Amniotic epithelial cell (primary cell): Measurements from ENCODE around the gene NUB1.

ENCODE experiments used
- DNase-seq: peaks from one replicate; pipeline ENCODE4 v3.0.0-alpha.2; 2010; ENCODE audit warnings: low read depth

NUB1 gene

DNA sequence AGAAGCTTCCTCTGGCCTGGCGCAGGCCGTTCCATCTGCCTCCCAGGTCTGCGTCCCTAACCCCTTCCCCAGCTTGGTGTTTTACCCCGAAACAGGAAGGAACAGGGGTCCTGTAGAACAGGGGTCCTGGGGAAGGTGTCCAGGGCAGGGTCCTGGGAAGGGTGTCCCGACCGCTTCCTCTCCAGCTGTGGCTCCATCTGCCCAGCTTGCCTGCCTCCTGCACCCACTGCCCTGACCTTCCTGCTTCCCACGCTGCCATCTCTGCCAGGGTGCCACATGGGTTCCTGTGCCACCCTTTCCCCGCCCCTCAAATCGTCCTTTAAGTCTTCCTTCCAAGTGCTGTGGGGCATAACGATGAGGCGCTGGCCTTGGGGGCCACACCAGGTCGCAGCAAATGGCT is 35.8 kb downstream of the NUB1 start:
- DNase-seq = no peak

- DNase-seq = no peak
These were observed 36.4 kb downstream of the NUB1 start for GRCh38 chr7:151378011-151378410.

DNA sequence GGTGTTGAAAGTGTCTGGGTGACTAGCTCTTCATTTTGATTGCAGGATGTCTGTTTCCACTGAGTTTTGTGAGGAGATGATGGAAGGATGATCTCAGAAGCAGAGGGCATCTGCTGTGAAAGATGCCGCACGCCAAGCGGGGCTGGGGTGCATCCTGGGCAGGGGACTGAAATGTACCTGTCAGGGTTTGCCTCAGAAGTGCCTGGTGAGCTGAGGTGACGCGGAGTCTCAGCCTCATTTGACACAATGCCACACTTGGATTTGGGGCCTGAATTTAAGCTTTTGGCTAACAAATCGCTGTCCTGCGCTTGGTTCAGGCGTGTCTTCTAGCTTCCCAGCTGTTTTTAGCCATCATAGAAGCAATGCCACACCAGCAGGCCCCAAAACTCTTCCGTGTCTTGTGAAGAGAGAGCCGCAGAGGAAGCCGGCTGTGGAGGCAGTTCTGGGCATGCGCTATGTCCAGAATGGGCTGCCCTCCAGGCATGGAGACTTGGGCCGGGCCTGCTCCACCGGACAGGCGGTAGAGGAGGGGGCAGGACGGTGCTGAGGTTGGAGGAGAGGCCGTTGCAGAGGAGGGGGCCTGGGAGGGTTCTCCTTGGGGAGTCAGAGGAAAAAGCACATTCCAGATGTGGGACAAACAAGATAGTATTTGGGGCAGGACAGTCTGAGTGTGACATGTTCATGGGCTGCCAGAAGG is 37.0 kb downstream of the NUB1 start:
- no peak for DNase-seq

DNA sequence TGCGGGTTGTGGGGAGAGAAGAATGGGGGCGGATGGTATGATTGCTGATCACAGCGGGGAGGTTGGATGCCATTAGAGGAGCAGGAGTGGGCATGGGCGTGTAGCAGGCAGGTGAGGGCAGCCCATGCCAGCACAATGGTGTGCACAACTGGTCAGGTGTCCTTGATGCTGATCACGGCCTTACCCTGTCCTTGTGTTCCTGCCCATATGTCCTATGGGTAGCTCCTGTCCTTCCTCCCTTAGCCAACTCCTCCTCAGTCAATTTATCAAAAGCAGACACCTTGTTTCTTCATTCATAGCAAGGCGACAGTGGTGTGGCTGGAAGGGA is 37.5 kb downstream of the NUB1 start:
- no peak for DNase-seq

GRCh38 chr7:151379534-151380198 is 38.1 kb downstream of the NUB1 start:
- DNase-seq = no peak

GRCh38 chr7:151380199-151381097 is 38.8 kb downstream of the NUB1 start:
- no peak for DNase-seq

DNA sequence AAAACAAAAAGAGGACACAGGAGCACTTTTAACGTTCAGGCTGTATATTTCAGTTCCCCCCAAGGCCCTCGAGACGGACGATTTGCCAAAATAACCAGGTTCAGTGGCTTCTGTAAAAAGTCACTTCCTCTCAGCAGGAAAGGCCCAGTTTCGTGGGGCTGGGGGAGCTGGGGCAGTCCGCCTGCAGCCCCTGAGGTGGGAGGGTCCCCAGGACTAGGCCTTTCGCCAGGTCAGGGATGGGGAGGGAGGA is 39.4 kb downstream of the NUB1 start:
- no peak for DNase-seq

DNA sequence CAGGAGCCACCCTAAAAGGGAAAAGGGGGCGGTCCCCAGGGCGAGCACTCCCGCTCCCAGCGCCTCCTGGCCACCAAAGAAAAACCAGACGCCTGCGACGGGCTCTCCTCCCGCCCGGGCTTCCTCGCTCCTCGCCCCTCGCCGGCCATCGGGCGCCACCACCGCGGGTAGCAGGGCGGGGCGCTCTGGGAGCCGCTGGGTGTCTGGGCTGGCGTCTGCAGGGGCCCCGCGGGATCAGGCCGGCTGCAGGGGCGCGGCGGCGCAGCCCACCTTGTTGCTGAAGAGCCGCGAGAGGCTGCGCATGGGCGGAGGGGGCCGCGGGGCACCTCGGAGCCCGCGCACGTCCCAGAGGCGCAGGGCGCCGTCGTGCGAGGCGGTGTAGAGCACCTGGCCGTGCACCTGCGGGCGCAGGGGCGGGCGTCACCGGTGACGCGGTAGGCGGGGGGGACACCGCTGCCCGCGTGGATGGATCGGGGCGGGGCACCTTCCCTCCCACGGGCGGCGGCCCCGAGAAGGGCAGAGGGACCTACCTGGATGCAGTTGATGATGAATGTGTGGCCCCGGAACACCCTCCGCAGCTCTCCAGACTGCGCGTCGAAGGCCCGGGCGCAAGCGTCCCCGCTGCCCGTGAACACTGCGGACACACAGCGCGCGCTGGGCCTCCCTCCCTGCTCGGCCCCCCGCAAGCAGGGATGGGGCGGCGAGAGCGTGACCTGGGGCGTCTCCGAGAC is 39.9 kb downstream of the NUB1 start:
- DNase-seq = no peak

- no peak for DNase-seq
These were observed 40.7 kb downstream of the NUB1 start for GRCh38 chr7:151382079-151382885.

DNA sequence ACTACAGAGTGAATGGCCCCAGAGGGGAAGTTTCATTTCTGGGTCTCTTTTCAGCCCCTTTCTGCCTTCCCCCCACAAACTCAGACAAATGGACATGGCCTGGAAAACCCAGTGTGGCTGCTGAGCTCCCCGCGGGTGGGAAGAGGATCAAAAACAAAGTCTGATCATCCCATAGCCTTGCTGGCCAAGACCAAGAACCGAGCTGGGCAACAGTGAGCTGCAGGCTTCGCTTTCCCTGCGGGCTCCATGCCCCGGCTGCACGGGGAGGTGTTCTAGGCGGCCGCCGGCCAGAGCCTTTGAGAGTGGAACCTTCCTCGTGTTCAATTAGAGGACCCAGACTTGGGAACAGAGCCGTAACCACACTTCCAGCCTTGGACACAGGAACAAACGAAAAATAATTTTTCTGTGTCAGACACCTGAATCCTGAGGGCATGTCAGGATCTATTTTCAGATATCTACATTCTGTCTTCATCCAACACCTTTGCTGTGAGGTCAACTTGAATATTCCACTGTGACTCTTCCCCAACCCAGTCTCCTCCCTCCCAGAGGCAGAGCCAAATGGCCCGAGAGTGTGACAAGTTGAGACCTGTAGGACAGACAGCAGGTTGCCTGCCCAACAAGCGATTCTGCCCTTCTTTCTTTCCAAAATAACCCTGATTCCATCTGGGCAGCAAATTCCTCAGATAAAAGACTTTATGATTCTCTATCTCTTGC is 42.2 kb downstream of the NUB1 start:
- no peak for DNase-seq

GRCh38 chr7:151384352-151384697 is 42.7 kb downstream of the NUB1 start:
- DNase-seq = no peak

GRCh38 chr7:151384776-151385625 is 43.4 kb downstream of the NUB1 start:
- DNase-seq = no peak

- DNase-seq = no peak
These were observed 44.2 kb downstream of the NUB1 start for GRCh38 chr7:151385626-151386300.

DNA sequence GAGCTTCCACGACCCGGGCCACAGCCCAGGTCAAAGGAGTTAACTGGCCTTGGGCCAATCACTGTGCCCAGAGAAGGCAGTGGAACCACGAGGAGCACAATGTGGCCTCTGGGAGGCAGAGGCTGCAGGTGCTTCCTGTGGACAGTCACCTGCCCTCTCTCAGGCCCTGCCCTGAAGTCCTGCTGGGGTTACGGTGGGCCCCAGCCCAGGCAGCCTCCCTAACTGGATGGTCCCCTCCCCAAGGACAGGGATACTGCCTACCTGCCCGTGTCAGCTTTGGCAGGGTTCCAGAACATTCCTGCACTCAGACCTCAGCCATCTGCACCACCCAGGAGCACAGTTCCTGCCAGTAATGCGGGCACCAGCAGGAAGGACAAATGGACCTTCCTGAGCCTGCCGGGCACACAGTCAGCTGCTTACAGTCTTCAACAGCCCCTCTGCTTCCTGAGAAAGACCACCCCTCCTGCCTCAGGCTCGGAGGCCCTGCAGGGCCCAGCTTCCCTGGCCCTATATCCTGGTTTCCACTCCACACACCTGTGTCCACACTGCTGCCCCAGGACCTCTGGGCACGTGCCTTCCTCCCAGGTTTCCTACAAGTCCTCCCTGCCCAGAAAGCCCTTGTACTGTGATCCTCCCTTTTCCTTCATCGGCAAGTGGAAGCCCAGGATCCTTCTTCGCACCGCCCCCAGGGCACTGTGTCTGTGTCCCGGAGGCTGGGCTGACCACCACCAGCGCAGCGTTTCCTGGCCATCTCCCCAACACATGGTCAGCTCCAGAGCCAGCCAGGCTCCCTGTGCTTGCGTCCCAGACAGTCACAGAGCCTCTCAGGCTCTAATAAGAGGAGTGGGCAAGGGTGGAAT is 44.9 kb downstream of the NUB1 start:
- no peak for DNase-seq

DNA sequence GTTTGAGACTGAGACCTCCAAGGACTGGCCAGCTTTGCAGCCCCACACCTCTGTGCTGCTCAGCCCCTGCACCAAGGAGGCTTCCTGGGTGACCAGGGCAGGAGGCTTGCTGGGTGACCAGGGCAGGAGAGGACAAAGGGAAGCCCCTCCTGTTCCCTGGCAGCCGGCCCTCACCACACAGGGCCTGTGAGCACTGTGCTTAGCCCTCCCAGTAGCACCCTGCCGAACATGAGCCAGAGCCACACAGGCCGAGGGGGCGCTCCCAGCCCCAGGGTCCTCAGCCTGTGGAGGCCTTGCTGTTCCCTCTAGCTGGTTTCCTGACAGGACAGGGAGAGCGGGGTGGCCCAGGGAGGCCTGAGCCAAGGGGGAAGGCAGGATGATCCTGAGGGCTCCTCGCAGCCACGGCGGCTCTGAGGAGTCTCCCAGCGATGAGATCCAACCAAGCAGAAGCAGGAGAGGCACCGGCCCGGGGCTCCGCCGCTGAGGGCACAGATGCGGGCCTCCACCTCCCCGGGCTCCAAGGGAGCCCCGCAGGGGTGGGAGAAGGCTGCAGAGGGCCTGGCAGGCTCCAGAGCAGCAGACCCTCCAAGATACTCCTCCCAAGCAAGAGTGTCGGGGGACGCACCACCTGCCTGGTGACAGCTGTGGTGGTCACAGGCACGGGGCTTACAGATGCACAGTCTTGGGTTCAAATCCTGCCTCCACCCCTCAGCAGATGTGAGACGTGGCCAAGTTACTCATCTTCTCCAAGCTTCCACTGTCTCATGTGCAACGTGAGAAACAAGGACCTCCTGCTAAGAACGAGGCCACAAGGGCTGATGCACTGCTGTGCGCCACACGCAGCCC is 45.8 kb downstream of the NUB1 start:
- DNase-seq = no peak

DNA sequence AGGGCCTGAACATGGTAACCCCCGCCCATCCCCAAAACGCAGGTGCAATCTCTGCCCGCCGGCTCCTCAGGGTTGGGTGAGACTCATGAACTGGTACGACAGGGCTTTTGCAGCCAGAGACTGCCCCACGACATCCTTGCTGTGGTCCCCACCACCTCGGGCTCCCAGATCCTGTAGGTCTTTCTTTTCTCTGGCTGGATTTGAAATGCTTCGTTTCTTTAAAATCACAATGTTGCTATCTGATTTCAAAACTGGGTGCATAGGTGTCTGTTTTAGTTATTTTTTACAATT is 46.3 kb downstream of the NUB1 start:
- no peak for DNase-seq

GRCh38 chr7:151388430-151388829 is 46.8 kb downstream of the NUB1 start:
- DNase-seq = no peak
